Measurements from ENCODE around the gene ZBED4.

Gene ZBED4

GRCh38 chr22:49883294-49883640 is 29.6 kb downstream of the ZBED4 start:
- DNase-seq, result no peak

GRCh38 chr22:49884075-49884474 is 30.4 kb downstream of the ZBED4 start:
- no peak for DNase-seq

DNA sequence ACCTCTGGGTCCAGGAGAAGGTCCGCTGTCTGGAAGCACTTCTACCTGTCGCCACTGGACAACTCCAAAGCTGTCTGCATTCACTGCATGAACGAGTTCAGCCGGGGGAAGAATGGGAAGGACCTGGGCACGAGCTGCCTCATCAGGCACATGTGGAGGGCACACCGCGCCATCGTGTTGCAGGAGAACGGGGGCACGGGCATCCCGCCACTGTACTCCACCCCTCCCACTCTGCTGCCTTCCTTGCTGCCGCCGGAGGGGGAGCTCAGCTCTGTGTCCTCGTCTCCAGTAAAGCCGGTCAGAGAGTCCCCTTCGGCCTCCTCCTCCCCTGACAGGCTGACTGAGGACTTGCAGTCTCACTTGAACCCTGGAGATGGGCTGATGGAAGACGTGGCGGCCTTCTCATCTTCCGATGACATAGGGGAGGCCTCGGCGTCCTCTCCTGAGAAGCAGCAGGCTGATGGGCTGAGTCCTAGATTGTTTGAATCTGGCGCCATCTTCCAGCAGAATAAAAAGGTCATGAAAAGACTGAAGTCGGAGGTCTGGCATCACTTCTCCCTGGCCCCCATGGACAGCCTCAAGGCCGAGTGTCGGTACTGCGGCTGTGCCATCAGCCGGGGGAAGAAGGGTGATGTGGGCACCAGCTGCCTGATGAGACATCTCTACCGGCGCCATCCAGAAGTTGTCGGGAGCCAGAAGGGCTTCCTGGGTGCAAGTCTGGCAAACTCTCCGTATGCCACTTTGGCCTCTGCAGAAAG is 31.0 kb downstream of the ZBED4 start:
- DNase-seq, result no peak

DNA sequence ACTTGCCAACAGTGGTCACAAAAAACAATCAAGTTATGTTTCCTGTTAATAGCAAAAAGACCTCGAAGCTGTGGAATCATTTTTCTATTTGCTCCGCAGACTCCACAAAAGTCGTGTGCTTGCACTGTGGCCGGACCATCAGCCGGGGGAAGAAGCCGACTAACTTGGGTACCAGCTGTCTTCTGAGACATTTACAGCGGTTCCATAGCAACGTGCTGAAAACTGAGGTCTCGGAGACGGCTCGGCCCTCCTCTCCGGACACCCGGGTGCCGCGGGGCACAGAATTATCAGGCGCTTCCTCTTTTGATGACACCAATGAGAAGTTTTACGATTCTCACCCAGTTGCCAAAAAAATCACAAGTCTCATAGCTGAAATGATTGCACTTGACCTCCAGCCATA is 31.6 kb downstream of the ZBED4 start:
- DNase-seq, result no peak

DNA sequence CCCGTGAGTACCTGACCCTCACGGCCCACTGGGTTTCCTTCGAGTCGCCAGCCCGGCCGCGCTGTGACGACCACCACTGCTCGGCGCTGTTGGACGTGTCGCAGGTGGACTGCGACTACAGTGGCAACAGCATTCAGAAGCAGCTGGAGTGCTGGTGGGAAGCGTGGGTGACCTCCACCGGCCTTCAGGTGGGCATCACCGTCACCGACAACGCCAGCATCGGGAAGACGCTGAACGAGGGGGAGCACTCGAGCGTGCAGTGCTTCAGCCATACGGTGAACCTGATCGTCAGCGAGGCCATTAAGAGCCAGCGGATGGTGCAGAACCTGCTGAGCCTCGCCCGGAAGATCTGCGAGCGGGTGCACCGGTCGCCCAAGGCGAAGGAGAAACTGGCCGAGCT is 32.2 kb downstream of the ZBED4 start:
- no peak for DNase-seq

DNA sequence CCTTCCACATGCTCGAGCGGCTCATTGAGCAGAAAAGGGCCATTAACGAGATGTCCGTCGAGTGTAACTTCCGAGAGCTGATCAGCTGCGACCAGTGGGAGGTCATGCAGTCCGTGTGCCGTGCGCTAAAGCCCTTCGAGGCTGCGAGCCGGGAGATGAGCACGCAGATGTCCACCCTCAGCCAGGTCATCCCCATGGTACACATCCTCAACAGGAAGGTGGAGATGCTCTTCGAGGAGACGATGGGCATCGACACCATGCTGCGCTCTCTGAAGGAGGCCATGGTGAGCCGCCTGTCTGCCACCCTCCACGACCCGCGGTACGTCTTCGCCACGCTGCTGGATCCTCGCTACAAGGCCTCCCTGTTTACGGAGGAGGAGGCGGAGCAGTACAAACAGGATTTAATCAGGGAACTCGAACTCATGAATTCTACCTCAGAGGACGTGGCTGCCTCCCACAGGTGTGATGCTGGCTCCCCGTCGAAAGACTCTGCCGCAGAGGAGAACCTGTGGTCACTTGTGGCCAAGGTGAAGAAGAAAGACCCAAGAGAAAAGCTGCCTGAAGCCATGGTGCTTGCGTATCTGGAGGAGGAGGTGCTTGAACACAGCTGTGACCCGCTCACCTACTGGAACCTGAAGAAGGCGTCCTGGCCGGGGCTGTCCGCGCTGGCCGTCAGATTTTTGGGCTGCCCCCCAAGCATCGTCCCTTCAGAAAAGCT is 32.9 kb downstream of the ZBED4 start:
- no peak for DNase-seq

- DNase-seq, result no peak
Measured at GRCh38 chr22:49887064-49887451, 33.4 kb downstream of the ZBED4 start.

DNA sequence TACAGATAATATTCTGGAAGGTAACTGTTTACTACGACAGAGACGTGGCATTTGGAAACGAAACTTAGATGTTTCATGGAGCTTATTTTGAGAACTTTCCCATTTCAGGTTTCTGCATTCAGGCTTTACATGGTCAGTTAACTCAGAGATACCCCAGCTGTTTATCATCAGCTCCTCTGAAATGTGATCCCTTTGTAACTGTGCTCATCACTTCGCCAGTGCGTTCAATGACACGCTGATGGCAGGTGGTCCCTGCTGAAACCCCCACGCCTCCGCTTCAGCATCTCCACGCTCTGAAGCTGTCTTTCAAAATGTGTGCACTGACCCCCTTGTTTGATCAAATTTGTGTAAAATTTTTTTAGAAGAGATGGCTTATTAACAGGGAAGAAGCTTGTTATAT is 34.1 kb downstream of the ZBED4 start:
- no peak for DNase-seq

GRCh38 chr22:49889071-49889470 is 35.4 kb downstream of the ZBED4 start:
- no peak for DNase-seq

GRCh38 chr22:49892226-49892899 is 38.7 kb downstream of the ZBED4 start:
- DNase-seq, result no peak

DNA sequence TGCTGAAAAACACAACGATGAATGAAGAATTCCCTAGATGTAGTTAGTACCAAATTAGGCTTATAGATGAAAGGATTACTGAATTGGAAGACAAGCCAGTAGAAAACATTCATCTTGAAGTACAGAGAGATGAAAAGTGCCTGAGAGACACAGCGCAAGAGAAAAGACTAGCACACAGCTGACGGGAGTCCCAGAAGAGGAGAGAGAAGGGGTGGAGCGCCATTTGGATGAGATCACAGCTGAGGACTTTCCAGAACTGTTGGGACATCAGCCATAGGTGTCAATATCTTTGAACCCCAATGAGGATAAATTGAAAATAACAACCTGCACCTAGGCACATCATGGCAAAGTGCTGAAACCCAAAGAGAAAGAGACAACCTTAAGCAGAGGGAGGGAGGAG is 39.4 kb downstream of the ZBED4 start:
- no peak for DNase-seq

- DNase-seq, result no peak
Measured at GRCh38 chr22:49894322-49895054, 40.8 kb downstream of the ZBED4 start.

DNA sequence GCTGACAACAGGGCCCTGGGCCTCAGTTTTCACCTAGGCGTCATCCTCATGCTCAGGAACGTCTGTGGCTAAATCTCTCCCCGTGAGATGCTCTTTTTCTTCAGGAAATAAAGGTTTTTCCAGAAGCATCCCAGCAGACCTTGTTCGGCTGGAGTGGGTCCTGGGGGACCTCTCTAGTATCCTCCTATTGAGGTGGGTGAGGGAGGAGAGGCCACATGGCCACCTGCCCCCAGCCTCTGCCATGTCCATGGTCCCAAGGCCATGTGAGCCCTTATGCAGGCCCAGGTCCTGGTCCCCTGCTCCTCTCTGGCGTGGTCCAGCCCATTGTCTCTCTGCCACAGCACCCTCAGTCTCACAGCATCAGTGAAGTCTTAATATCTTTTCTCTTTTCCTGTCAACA is 42.6 kb downstream of the ZBED4 start:
- DNase-seq, result no peak

DNA sequence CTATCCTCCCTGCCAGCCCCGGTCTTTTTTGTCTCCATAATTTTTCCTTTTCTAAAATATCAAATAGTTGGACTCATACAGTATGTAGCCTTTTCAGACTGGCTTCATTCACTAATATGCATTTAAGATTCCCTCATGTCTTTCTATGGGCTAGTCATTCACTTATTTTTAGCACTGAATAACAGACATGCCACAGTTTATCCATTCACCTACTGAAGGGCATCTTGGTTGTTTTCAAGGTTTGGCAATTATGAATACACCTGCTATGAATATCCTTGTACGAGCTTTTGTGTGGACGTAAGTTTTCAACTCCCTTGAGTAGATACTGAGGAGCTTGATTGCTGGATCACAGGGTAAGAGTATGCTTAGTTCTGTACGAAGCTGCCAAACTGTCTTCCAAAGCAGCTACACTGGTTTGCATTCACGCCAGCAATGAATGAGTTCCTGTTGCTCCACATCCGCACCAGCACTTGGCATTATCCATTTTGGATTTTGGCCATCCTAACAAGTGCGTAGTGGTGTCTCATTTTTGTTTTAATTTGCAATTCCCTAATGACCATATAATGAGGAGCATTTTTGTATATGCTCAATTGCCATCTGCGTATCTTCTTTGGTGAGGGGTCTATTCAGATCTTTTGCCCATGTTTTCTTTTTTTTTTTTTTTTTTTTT is 43.5 kb downstream of the ZBED4 start:
- no peak for DNase-seq

DNA sequence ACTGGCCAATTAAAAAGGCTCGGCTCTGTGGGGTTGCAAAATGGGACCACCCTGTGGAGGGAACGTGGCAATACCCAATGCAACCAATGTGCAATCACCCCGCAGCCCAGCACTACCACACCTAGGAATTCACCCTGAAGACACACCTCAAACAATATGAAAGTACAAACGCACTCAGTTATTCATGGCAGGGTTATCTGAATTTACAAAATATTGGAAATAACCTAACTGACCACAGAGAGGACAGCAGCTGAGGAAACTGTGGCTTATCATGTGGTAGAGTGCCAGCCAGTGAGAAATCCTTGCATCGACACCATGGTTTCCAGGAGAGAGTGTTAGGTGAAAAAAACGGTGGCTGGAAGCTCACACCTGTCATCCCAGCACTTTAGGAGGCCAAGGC is 45.9 kb downstream of the ZBED4 start:
- no peak for DNase-seq

DNA sequence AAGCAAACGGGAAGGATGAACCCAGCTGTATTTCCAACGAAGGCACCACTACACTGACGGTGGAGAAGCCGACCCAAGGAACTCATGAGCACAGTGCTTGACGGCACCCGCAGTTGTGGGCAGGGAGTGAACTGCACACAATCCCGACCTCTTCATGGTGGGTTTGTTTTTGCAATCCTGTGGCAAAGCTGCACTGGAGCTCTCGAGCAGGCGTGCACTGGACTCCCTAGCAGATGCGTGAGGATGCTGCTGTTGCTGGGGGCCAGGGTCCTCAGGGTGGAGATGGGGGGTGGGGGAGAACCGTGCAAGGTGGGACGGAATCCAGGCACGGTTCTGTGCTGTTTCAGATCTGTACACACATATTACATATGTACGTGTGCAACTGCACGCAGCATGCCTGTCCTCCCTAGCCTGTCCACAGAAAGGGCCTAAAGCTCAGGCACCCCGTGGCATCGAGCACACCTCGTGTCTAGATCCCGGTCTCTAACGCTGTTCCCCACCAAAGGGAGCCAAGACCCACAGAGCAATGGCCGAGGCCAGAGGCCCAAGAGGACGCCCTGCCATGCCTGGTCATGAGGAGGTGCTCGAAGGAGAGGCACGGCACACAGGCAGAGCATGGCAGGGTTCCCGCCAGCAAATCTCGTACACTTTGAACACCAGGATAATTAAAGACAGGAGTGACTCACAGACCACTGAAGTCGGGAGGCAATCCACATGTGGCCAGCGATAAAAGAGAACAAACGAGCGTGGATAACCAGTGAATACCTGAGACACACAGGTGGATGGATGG is 47.0 kb downstream of the ZBED4 start:
- DNase-seq, result no peak

GRCh38 chr22:49901457-49901856 is 47.8 kb downstream of the ZBED4 start:
- no peak for DNase-seq

DNA sequence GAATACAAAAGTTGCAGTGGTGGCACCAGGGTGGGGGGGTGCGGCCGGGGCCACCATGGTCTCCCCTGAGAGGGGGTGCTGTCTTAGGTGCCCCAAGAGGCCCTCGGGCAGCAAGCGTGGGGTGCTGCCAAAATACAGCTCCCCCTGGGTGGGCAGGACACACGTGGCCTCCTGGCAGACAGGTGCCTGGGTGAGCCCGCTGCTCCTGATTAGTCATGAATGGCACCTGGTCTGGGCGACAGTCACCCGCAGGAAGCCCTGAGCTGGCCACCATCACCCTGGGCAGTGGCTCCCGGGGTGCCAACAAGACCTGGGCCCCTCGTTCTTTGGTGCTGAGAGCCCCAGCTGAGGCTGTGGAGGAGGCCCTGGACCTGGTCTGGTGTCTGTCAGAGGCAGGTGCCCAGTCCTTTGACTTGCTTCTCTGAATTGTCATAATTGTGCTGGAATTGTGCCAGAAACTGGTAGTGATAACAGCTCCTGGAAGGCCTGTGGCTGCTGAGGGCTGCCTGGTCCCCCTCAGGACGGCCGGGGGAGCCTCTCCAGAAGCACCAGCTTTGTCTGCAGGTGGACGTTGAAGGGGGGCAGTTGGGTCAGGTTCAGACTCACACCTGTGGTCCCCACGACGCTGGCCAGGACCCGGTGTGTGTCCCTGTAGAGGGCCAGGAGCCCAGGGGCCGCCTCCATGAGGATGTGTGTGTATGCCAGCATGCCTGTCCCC is 49.8 kb downstream of the ZBED4 start:
- DNase-seq, result no peak

- DNase-seq, result no peak
Measured at GRCh38 chr22:49904040-49904369, 50.4 kb downstream of the ZBED4 start.

DNA sequence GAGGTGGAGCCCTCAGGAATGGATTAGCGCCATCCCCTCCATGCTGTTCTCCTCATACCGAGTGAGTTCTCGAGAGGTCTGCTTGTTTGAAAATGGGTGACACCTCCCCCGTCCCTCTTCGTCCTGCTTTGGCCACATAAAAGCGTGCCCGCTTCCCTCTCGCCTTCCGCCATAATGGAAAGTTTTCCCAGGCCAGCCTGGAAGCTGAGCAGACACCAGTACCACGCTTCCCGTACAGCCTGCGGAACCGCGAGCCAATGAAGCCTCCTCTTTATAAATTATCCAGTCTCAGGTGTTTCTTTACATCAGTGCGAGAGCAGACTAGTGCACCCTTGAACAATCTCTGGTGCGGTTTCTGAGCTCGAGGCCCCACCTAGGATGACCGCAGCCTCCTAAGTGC is 51.8 kb downstream of the ZBED4 start:
- no peak for DNase-seq

DNA sequence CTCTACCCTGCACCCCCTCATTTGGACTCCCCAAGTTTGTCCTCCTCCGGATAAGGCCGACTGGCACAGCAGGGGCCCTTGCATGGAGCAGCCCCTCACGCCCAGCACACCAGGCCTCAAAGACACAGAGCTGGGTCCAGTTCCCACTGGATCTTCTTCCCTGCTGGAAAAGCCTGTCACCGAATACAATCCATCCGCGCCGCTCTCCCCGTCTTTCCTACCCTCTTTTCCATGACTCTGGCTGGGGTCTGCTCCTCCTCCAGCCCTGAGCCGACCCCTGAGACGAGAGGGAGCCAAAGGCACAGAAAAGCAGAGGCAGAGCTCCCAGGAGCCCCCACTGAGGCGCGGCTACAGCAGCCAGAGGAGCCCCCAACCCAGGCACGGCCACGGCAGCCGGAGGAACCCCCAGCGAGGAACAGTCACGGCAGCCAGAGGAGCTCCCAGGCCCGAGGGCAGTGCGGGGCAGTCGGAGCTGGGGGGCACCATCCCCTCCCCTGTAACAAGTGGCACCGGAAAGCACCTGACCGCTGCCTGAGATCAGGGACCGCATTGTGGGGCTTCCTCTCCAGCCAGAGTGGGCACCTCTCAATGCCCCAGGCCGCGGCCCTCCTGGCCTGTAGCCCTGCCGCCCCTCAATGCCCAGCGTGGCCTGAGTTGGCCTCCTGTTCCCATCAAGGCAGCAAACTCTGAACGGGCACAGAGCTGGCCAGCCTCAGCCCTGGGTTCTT is 52.6 kb downstream of the ZBED4 start:
- DNase-seq, result no peak

Measured in activated T-cell treated with anti-CD3 and anti-CD28 coated beads, Interleukin-2, amount 50 U/mL, for 1 hour (primary cell).